GM23338 (cell line): Measurements from ENCODE around the gene RGL1. TPM values are rescaled to one million over a fixed set of nuclear protein-coding genes. Genes with fewer than 3 reads are reported as not detected.

Experiments
- ATAC-seq: fragments of 200-7000 bp; cut with Tn5 transposase; 3 replicates; pipeline ENCODE4 v1.9.1; 2020
- DNase-seq: peaks from one replicate; pipeline ENCODE4 v3.0.0-alpha.2; 2015; ENCODE audit warnings: low spot score
- H2AFZ ChIP-seq: fragments of 200-600 bp; sonication (generic); 2 replicates; pipeline ENCODE4 v1.8.0; 2016; ENCODE audit warnings: antibody characterized with exemption, mild to moderate bottlenecking, moderate library complexity
- H3F3A ChIP-seq: fragments of 200-600 bp; sonication (generic); replicated peaks from 2 replicates; pipeline ENCODE4 v1.8.0; 2017; ENCODE audit warnings: antibody characterized with exemption, mixed run types, low read depth
- H3K27ac ChIP-seq: fragments of 200-600 bp; sonication (generic); 2 replicates; pipeline ENCODE4 v1.6.1; 2016; ENCODE audit warnings: low read depth
- H3K27me3 ChIP-seq: fragments of 200-600 bp; sonication (generic); 2 replicates; pipeline ENCODE4 v1.8.0; 2016; ENCODE audit warnings: mild to moderate bottlenecking, mixed run types, moderate library complexity; ENCODE audit not compliant: insufficient read depth
- H3K36me3 ChIP-seq: fragments of 200-600 bp; sonication (generic); 2 replicates; pipeline ENCODE4 v1.8.0; 2016; ENCODE audit warnings: mild to moderate bottlenecking; ENCODE audit not compliant: insufficient read depth
- H3K4me1 ChIP-seq: fragments of 200-600 bp; sonication (generic); 2 replicates; pipeline ENCODE4 v1.8.0; 2016; ENCODE audit warnings: mild to moderate bottlenecking, moderate library complexity; ENCODE audit not compliant: insufficient read depth
- H3K4me2 ChIP-seq: fragments of 200-600 bp; sonication (generic); 2 replicates; pipeline ENCODE4 v1.7.1; 2017; ENCODE audit warnings: mixed run types
- H3K4me3 ChIP-seq: fragments of 200-600 bp; sonication (generic); 2 replicates; pipeline ENCODE4 v1.6.1; 2016; ENCODE audit warnings: mixed run types
- H3K79me2 ChIP-seq: fragments of 200-600 bp; sonication (generic); replicated peaks from 2 replicates; pipeline ENCODE4 v1.8.0; 2017; ENCODE audit warnings: mild to moderate bottlenecking; ENCODE audit not compliant: insufficient read depth
- H3K9me2 ChIP-seq: fragments of 200-600 bp; sonication (generic); 2 replicates; pipeline ENCODE4 v1.8.0; 2017; ENCODE audit not compliant: insufficient read depth
- H4K20me1 ChIP-seq: fragments of 200-600 bp; sonication (generic); replicated peaks from 2 replicates; pipeline ENCODE4 v1.8.0; 2017; ENCODE audit warnings: mild to moderate bottlenecking; ENCODE audit not compliant: insufficient read depth
- H3K27ac Mint-ChIP-seq: 2 replicates; pipeline ENCODE4 v1.8.0; 2020; ENCODE audit warnings: inconsistent platforms, mild to moderate bottlenecking, moderate library complexity, mixed read lengths
- H3K27me3 Mint-ChIP-seq: 3 replicates; pipeline ENCODE4 v1.8.0; 2022; ENCODE audit warnings: low read depth, mild to moderate bottlenecking, moderate library complexity, mixed read lengths, inconsistent platforms; ENCODE audit not compliant: insufficient read depth, poor library complexity
- H3K36me3 Mint-ChIP-seq: 3 replicates; pipeline ENCODE4 v1.8.0; 2021; ENCODE audit warnings: low read depth, mild to moderate bottlenecking, inconsistent platforms, moderate library complexity, mixed read lengths
- H3K4me1 Mint-ChIP-seq: 3 replicates; pipeline ENCODE4 v1.8.0; 2020; ENCODE audit warnings: mild to moderate bottlenecking, inconsistent platforms, mixed read lengths
- H3K4me3 Mint-ChIP-seq: 3 replicates; pipeline ENCODE4 v1.8.0; 2021; ENCODE audit warnings: moderate library complexity, mild to moderate bottlenecking, inconsistent platforms, mixed read lengths
- H3K9me3 Mint-ChIP-seq: 3 replicates; pipeline ENCODE4 v1.8.0; 2020; ENCODE audit warnings: moderate library complexity, mild to moderate bottlenecking, inconsistent platforms, mixed read lengths
- CREB1 ChIP-seq: fragments of 250-450 bp; sonication (Bioruptor Pico); IDR thresholded peaks from 2 replicates; pipeline ENCODE4 v1.5.0; 2020; ENCODE audit warnings: low read depth, mild to moderate bottlenecking, moderate library complexity
- EZH2 ChIP-seq: fragments of 200-600 bp; sonication (generic); IDR thresholded peaks from one replicate; pipeline ENCODE4 v1.8.0; 2017; ENCODE audit warnings: antibody characterized with exemption, mild to moderate bottlenecking, low read depth; ENCODE audit not compliant: unreplicated experiment
- EZH2phosphoT487 ChIP-seq: fragments of 200-600 bp; sonication (generic); IDR thresholded peaks from one replicate; pipeline ENCODE4 v1.8.1; 2018; ENCODE audit warnings: antibody characterized with exemption; ENCODE audit not compliant: unreplicated experiment
- JUNB ChIP-seq: IDR thresholded peaks from one replicate; pipeline ENCODE4 v1.6.1; 2016; ENCODE audit warnings: antibody characterized with exemption; ENCODE audit not compliant: unreplicated experiment
- NANOG ChIP-seq: IDR thresholded peaks from 2 replicates; pipeline ENCODE4 v1.6.1; 2016; ENCODE audit warnings: antibody characterized with exemption, borderline replicate concordance
- POLR2AphosphoS5 ChIP-seq: IDR thresholded peaks from 2 replicates; pipeline ENCODE4 v1.6.1; 2016; ENCODE audit warnings: antibody characterized with exemption, low read depth
- STAT1 ChIP-seq: IDR thresholded peaks from one replicate; pipeline ENCODE4 v1.6.1; 2016; ENCODE audit warnings: antibody characterized with exemption; ENCODE audit not compliant: unreplicated experiment
- ZNF114 ChIP-seq: fragments of 250-450 bp; sonication (Bioruptor Pico); IDR thresholded peaks from 2 replicates; pipeline ENCODE4 v1.5.0; 2020; ENCODE audit warnings: mild to moderate bottlenecking, moderate library complexity
- ZNF331 ChIP-seq: fragments of 250-450 bp; sonication (Bioruptor Pico); IDR thresholded peaks from 2 replicates; pipeline ENCODE4 v1.5.0; 2020; ENCODE audit warnings: low read depth, mild to moderate bottlenecking, moderate library complexity
- polyA plus RNA-seq: library from polyadenylated mRNA; unstranded; fragments of >200 nt; fragmentation: Nextera tagmentation; extraction: Ambion mirVana; gene quantifications from 2 replicates; pipeline ENCODE4 v1.2.1, GENCODE V29; 2016
- total RNA-seq: library from RNA; depleted of rRNA; stranded (reverse); fragments of >200 nt; shearing (Covaris generic); gene quantifications from 2 replicates; pipeline ENCODE4 v1.2.3, GENCODE V29; 2014
- TF ChIP-seq, protein P1 (sequence below): fragments of 250-450 bp; sonication (Bioruptor Pico); IDR thresholded peaks from 2 replicates; pipeline ENCODE4 v1.5.0; 2020; ENCODE audit warnings: mild to moderate bottlenecking, moderate library complexity
- TF ChIP-seq, protein P2 (sequence below): IDR thresholded peaks from 2 replicates; pipeline ENCODE4 v1.6.1; 2016; ENCODE audit warnings: antibody characterized with exemption
- TF ChIP-seq, protein P3 (sequence below), 2 experiments: fragments of 200-600 bp in 1 of 2; sonication (generic) in 1 of 2; conservative IDR thresholded peaks; 2 replicates each; pipeline versions ENCODE4 v1.5.1 to v1.6.1; 2016 to 2017; ENCODE audit warnings: antibody characterized with exemption in 2 of 2, low read depth in 2 of 2, mild to moderate bottlenecking in 2 of 2, moderate library complexity in 1 of 2
- TF ChIP-seq, protein P4 (sequence below): IDR thresholded peaks from one replicate; pipeline ENCODE4 v1.6.1; 2018; ENCODE audit warnings: antibody characterized with exemption; ENCODE audit not compliant: unreplicated experiment

The RGL1 gene
- total and polyA plus RNA-seq, 2 experiments from 2014 or later, result 0.91 to 2.6 TPM

DNA sequence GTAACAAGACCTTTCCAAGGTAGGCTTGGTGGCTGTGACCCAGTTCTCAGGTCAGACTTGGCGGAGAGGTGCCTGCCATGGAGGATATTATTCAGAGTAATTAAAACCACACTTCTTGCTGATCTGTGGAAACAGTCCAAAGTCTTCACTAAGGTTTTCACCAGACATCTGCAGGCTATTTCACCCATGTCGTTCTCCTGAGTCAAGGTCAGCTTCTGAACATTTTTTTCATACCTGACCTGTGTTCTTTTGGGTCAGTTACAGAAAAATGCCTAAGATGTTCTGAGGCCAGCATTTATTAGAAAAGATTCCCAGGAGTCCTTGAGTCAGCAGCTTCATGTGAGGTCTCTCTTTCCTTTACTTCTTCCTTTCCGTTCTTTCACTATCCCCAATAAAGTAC lies 54.9 kb downstream of the RGL1 start:
- Histone ChIP-seq H3K27ac (no peak overlapping the region), H3K4me3 (no peak overlapping the region), H3K4me2 (no peak overlapping the region), H3K27me3 (no peaks in the 10 kb centered on the region), H3F3A (no peaks in the 10 kb centered on the region), H3K9me2 (no peaks in the 10 kb centered on the region; the same call in 1 of the 2 replicates), H2AFZ (no peak overlapping the region), H3K79me2 (no peaks in the 10 kb centered on the region), H3K4me1 (no peaks in the 10 kb centered on the region), H3K36me3 (no peaks in the 10 kb centered on the region), H4K20me1 (no peaks in the 10 kb centered on the region)
- no peak overlapping the region for H3K27ac Mint-ChIP-seq
- TF ChIP-seq ZNF331 (no peak), ZNF114 (no peak), POLR2AphosphoS5 (no peak), JUNB (no peak), NANOG (no peak), EZH2 (no peak), EZH2phosphoT487 (no peak), STAT1 (no peak), CREB1 (CRISPR knock-in tag) (no peak)
- TF ChIP-seq, protein P1, sequence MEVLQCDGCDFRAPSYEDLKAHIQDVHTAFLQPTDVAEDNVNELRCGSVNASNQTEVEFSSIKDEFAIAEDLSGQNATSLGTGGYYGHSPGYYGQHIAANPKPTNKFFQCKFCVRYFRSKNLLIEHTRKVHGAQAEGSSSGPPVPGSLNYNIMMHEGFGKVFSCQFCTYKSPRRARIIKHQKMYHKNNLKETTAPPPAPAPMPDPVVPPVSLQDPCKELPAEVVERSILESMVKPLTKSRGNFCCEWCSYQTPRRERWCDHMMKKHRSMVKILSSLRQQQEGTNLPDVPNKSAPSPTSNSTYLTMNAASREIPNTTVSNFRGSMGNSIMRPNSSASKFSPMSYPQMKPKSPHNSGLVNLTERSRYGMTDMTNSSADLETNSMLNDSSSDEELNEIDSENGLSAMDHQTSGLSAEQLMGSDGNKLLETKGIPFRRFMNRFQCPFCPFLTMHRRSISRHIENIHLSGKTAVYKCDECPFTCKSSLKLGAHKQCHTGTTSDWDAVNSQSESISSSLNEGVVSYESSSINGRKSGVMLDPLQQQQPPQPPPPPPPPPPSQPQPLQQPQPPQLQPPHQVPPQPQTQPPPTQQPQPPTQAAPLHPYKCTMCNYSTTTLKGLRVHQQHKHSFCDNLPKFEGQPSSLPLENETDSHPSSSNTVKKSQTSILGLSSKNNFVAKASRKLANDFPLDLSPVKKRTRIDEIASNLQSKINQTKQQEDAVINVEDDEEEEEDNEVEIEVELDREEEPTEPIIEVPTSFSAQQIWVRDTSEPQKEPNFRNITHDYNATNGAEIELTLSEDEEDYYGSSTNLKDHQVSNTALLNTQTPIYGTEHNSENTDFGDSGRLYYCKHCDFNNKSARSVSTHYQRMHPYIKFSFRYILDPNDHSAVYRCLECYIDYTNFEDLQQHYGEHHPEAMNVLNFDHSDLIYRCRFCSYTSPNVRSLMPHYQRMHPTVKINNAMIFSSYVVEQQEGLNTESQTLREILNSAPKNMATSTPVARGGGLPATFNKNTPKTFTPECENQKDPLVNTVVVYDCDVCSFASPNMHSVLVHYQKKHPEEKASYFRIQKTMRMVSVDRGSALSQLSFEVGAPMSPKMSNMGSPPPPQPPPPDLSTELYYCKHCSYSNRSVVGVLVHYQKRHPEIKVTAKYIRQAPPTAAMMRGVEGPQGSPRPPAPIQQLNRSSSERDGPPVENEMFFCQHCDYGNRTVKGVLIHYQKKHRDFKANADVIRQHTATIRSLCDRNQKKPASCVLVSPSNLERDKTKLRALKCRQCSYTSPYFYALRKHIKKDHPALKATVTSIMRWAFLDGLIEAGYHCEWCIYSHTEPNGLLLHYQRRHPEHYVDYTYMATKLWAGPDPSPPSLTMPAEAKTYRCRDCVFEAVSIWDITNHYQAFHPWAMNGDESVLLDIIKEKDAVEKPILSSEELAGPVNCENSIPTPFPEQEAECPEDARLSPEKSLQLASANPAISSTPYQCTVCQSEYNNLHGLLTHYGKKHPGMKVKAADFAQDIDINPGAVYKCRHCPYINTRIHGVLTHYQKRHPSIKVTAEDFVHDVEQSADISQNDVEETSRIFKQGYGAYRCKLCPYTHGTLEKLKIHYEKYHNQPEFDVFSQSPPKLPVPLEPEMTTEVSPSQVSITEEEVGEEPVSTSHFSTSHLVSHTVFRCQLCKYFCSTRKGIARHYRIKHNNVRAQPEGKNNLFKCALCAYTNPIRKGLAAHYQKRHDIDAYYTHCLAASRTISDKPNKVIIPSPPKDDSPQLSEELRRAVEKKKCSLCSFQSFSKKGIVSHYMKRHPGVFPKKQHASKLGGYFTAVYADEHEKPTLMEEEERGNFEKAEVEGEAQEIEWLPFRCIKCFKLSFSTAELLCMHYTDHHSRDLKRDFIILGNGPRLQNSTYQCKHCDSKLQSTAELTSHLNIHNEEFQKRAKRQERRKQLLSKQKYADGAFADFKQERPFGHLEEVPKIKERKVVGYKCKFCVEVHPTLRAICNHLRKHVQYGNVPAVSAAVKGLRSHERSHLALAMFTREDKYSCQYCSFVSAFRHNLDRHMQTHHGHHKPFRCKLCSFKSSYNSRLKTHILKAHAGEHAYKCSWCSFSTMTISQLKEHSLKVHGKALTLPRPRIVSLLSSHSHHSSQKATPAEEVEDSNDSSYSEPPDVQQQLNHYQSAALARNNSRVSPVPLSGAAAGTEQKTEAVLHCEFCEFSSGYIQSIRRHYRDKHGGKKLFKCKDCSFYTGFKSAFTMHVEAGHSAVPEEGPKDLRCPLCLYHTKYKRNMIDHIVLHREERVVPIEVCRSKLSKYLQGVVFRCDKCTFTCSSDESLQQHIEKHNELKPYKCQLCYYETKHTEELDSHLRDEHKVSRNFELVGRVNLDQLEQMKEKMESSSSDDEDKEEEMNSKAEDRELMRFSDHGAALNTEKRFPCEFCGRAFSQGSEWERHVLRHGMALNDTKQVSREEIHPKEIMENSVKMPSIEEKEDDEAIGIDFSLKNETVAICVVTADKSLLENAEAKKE (CRISPR knock-in tag), result no peak
- TF ChIP-seq, protein P2, sequence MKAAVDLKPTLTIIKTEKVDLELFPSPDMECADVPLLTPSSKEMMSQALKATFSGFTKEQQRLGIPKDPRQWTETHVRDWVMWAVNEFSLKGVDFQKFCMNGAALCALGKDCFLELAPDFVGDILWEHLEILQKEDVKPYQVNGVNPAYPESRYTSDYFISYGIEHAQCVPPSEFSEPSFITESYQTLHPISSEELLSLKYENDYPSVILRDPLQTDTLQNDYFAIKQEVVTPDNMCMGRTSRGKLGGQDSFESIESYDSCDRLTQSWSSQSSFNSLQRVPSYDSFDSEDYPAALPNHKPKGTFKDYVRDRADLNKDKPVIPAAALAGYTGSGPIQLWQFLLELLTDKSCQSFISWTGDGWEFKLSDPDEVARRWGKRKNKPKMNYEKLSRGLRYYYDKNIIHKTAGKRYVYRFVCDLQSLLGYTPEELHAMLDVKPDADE, result no peak
- TF ChIP-seq, protein P3, sequence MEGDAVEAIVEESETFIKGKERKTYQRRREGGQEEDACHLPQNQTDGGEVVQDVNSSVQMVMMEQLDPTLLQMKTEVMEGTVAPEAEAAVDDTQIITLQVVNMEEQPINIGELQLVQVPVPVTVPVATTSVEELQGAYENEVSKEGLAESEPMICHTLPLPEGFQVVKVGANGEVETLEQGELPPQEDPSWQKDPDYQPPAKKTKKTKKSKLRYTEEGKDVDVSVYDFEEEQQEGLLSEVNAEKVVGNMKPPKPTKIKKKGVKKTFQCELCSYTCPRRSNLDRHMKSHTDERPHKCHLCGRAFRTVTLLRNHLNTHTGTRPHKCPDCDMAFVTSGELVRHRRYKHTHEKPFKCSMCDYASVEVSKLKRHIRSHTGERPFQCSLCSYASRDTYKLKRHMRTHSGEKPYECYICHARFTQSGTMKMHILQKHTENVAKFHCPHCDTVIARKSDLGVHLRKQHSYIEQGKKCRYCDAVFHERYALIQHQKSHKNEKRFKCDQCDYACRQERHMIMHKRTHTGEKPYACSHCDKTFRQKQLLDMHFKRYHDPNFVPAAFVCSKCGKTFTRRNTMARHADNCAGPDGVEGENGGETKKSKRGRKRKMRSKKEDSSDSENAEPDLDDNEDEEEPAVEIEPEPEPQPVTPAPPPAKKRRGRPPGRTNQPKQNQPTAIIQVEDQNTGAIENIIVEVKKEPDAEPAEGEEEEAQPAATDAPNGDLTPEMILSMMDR (conservative IDR thresholded peaks at IDR 0.05; ENCODE audit: low read depth in 2 of 2), result no peak
- TF ChIP-seq, protein P4, sequence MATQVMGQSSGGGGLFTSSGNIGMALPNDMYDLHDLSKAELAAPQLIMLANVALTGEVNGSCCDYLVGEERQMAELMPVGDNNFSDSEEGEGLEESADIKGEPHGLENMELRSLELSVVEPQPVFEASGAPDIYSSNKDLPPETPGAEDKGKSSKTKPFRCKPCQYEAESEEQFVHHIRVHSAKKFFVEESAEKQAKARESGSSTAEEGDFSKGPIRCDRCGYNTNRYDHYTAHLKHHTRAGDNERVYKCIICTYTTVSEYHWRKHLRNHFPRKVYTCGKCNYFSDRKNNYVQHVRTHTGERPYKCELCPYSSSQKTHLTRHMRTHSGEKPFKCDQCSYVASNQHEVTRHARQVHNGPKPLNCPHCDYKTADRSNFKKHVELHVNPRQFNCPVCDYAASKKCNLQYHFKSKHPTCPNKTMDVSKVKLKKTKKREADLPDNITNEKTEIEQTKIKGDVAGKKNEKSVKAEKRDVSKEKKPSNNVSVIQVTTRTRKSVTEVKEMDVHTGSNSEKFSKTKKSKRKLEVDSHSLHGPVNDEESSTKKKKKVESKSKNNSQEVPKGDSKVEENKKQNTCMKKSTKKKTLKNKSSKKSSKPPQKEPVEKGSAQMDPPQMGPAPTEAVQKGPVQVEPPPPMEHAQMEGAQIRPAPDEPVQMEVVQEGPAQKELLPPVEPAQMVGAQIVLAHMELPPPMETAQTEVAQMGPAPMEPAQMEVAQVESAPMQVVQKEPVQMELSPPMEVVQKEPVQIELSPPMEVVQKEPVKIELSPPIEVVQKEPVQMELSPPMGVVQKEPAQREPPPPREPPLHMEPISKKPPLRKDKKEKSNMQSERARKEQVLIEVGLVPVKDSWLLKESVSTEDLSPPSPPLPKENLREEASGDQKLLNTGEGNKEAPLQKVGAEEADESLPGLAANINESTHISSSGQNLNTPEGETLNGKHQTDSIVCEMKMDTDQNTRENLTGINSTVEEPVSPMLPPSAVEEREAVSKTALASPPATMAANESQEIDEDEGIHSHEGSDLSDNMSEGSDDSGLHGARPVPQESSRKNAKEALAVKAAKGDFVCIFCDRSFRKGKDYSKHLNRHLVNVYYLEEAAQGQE, result no peak
- no peak for DNase-seq
- ATAC-seq, result no peak
- H3K4me1 Mint-ChIP-seq, result no peaks in the 10 kb centered on the region; the same call in 2 of the 3 replicates
- no peak overlapping the region for H3K4me3 Mint-ChIP-seq
- peaks cover 2% of the 10 kb centered on the region for H3K27me3 Mint-ChIP-seq
- H3K9me3 Mint-ChIP-seq, result no peaks in the 10 kb centered on the region
- H3K36me3 Mint-ChIP-seq, result no peaks in the 10 kb centered on the region
